H1 (cell line): ENCODE measurements around the gene UBE4B. TPM values are rescaled to one million over a fixed set of nuclear protein-coding genes. Genes with fewer than 3 reads are reported as not detected.

Experiments
- JUND ChIP-seq: IDR thresholded peaks from 2 replicates; pipeline ENCODE4 v1.6.1; 2011; ENCODE audit warnings: mild to moderate bottlenecking, improper control_type of control experiment, low read length
- polyA plus RNA-seq, 7 experiments: library from polyadenylated mRNA; depleted of rRNA in 3 of 7; stranded (reverse) in 5 of 7; unstranded in 2 of 7; fragments of >200 nt in 5 of 7; fragments of 200-250 nt in 2 of 7; gene quantifications; 1 replicate in 5 of 7; 2 replicates in 1 of 7; 4 replicates in 1 of 7; pipeline versions ENCODE4 v1.2.1 to v1.2.3, GENCODE V29; 2011 to 2013; ENCODE audit warnings: missing spikeins in 2 of 7, mixed read lengths in 2 of 7
- total RNA-seq: library from RNA; stranded (reverse); fragmentation: NEBNext Ultra II Directional; extraction: Animal tissue kit (Norgen Biotek cat#: 25700); gene quantifications from 2 replicates; pipeline ENCODE4 v1.2.1, GENCODE V29; 2021

UBE4B gene
- total and polyA plus RNA-seq, 2 of the 8 experiments (the other 6 are each of a cell fraction or from before 2014, with no cell fraction given): 24.5 to 90.1 TPM

DNA sequence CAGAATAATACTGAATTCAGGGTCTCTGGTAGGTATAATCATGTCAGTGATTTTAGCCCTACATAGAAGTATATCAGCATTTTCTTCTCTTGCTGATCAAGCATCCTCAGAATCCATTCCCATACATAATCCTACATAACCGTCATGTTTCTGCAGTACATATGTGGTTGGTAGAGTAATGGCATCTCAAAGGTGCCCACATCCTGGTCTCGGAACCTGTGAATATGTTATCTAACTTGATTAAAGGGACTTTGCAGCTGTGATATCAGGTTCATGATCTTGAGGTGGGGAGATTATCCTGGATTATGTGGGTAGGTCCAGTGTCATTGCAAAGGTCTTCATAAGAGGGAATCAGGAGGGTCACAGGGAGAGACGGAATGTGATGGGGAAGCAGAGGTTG is 108.2 kb downstream of the UBE4B start (continued):
- no peak for TF ChIP-seq JUND
